ENCODE results near the gene DDN. TPM values are rescaled to one million over a fixed set of nuclear protein-coding genes. Genes with fewer than 3 reads are reported as not detected.

The DDN gene
- total and polyA plus RNA-seq, 10 of the 15 experiments (the other 5 are each of a cell fraction or from before 2014, with no cell fraction given): 0.10 to 13.4 (median 3.7) TPM

- no peak for TF ChIP-seq ATF2 (IDR thresholded peaks at IDR 0.05; ENCODE audit: low read length)
- TF ChIP-seq NR2F1 (conservative IDR thresholded peaks at IDR 0.05): no peak
- no peak for TF ChIP-seq HCFC1 (IDR thresholded peaks at IDR 0.05; ENCODE audit: low read length)
- no peak for TF ChIP-seq PAX5 (IDR thresholded peaks at IDR 0.05; ENCODE audit: borderline replicate concordance, low read depth, low read length)
Observed at GRCh38 chr12:48985901-48986300, 13.3 kb downstream of the DDN start (continued).

- SMC1A ChIA-PET (ENCODE audit: uncharacterized antibody, unreplicated experiment): interaction anchor here (1.1 kb wide), 1 partner anchor 12 kb away, joined by 3 read pairs; no protein-coding TSS in a partner anchor
- no peak overlapping the region for H3K27ac ChIP-seq (ENCODE audit: control insufficient read depth, insufficient read depth)
- ATAC-seq (no peak), DNase-seq (ENCODE audit: low read depth, low spot score) (no peak), FAIRE-seq (no peak)
- H3K4me2 ChIP-seq (ENCODE audit: control insufficient read depth, insufficient read depth): no peak overlapping the region
- intact Hi-C loops (cut with micrococcal nuclease; ENCODE audit: unreplicated experiment): no loop called here
- no peak overlapping the region for H3K4me3 ChIP-seq
- RAD21 ChIA-PET (ENCODE audit: unreplicated experiment): interaction anchor here (0.6 kb wide), 1 partner anchor 132 kb away, joined by 3 read pairs; no protein-coding TSS in a partner anchor
- peaks cover 14 to 29% of the 10 kb centered on the region in 2 experiments for H3K27me3 ChIP-seq (replicated peaks in 1 of 2; ENCODE audit: control insufficient read depth in 2 of 2, insufficient read depth in 2 of 2, low read length in 1 of 2)
- CTCF ChIA-PET: interaction anchor here (0.9 to 6.8 kb wide), 6 partner anchors 8 to 132 kb away, joined by 3 to 93 read pairs (median 14); partner anchors contain the start of genes DDX23, FKBP11, WNT1 and WNT10B
- H3K79me2 ChIP-seq (ENCODE audit: control insufficient read depth, insufficient read depth, low read length): no peaks in the 10 kb centered on the region
- in situ Hi-C loops (cut with MboI): no loop called here
- no peaks in the 10 kb centered on the region for H3K36me3 ChIP-seq (ENCODE audit: control insufficient read depth in 2 of 2, insufficient read depth in 2 of 2, low read length in 1 of 2)
- no peak overlapping the region for H2AFZ ChIP-seq (ENCODE audit: control insufficient read depth, low read depth, low read length)
- POLR2A ChIA-PET: interaction anchor here (0.6 kb wide), 1 partner anchor 14 kb away, joined by 3 read pairs; the partner anchor contains the start of gene WNT10B
- no TSS peak for BruUV-seq (replicated peaks)
- H3K9ac ChIP-seq (ENCODE audit: control insufficient read depth, insufficient read depth, low read length): no peak overlapping the region
- 0% methylated on average over 5 of the region's 10 CpGs for WGBS (ENCODE audit: insufficient coverage, insufficient replicate concordance, low lambda C conversion rate, missing lambda C conversion rate)
- H4K20me1 ChIP-seq (ENCODE audit: control insufficient read depth, insufficient read depth): no peaks in the 10 kb centered on the region; the same call in 1 of the 2 replicates
- peaks cover 5% of the 10 kb centered on the region; the same call in 1 of the 2 replicates for H3K4me1 ChIP-seq (ENCODE audit: control insufficient read depth, insufficient read depth, low read length)
- no peaks in the 10 kb centered on the region for H3K9me3 ChIP-seq (replicated peaks; ENCODE audit: control insufficient read depth, insufficient read depth, low read length)
- TF ChIP-seq ZNF592 (IDR thresholded peaks at IDR 0.05) (no peak), ZNF217 (IDR thresholded peaks at IDR 0.05) (no peak), SP1 (IDR thresholded peaks at IDR 0.05; ENCODE audit: low read depth, low read length) (no peak), SMAD1 (IDR thresholded peaks at IDR 0.05; ENCODE audit: low read depth, partially characterized antibody) (no peak), ZBTB4 (CRISPR knock-in tag; IDR thresholded peaks at IDR 0.05) (no peak), ASH2L (IDR thresholded peaks at IDR 0.05; ENCODE audit: borderline replicate concordance, low read depth) (no peak), JUNB (IDR thresholded peaks at IDR 0.05) (no peak), ATF2 (IDR thresholded peaks at IDR 0.05; ENCODE audit: low read length) (no peak), RELA (IDR thresholded peaks at IDR 0.05; ENCODE audit: borderline replicate concordance, partially characterized antibody) (no peak)
Observed at GRCh38 chr12:48985475-48985897, 13.7 kb downstream of the DDN start.

All from GM12878 (cell line).